Loucy (cell line): ENCODE measurements around the gene JPH2.

Source experiments
- H2AFZ ChIP-seq: fragments of 200-600 bp; sonication (generic); 2 replicates; pipeline ENCODE4 v1.6.0; 2016; ENCODE audit warnings: antibody characterized with exemption, mild to moderate bottlenecking, low read length, moderate library complexity
- H3F3A ChIP-seq: fragments of 200-600 bp; 2 replicates; pipeline ENCODE4 v1.6.0; 2016; ENCODE audit warnings: antibody characterized with exemption, low read depth, mild to moderate bottlenecking
- H3K27me3 ChIP-seq: fragments of 200-600 bp; sonication (generic); 2 replicates; pipeline ENCODE4 v1.6.1; 2014; ENCODE audit warnings: low read length, mild to moderate bottlenecking; ENCODE audit not compliant: insufficient read depth, poor library complexity, severe bottlenecking
- H3K36me3 ChIP-seq: fragments of 200-600 bp; sonication (generic); 2 replicates; pipeline ENCODE4 v1.6.1; 2016; ENCODE audit warnings: low read length; ENCODE audit not compliant: insufficient read depth
- H3K4me1 ChIP-seq: fragments of 200-600 bp; sonication (generic); 2 replicates; pipeline ENCODE4 v1.5.1; 2014; ENCODE audit warnings: low read length, mild to moderate bottlenecking; ENCODE audit not compliant: insufficient read depth, poor library complexity, severe bottlenecking
- H3K4me2 ChIP-seq: fragments of 200-600 bp; sonication (generic); 2 replicates; pipeline ENCODE4 v1.6.0; 2014; ENCODE audit warnings: antibody characterized with exemption, low read length, low read depth, mild to moderate bottlenecking; ENCODE audit not compliant: poor library complexity, severe bottlenecking
- H3K4me3 ChIP-seq: fragments of 200-600 bp; sonication (generic); 2 replicates; pipeline ENCODE4 v1.5.1; 2014; ENCODE audit warnings: low read length, mild to moderate bottlenecking, mixed read lengths; ENCODE audit not compliant: poor library complexity, severe bottlenecking
- H3K79me2 ChIP-seq: fragments of 200-600 bp; sonication (generic); 2 replicates; pipeline ENCODE4 v1.6.1; 2014; ENCODE audit warnings: low read length; ENCODE audit not compliant: insufficient read depth
- H3K9ac ChIP-seq: fragments of 200-600 bp; sonication (generic); 2 replicates; pipeline ENCODE4 v1.6.0; 2014; ENCODE audit warnings: mild to moderate bottlenecking, low read depth, low read length, moderate library complexity; ENCODE audit not compliant: poor library complexity, severe bottlenecking
- H3K9me2 ChIP-seq: fragments of 200-600 bp; sonication (generic); replicated peaks from 2 replicates; pipeline ENCODE4 v1.6.1; 2016; ENCODE audit warnings: low read depth, low read length, mixed read lengths
- H3K9me3 ChIP-seq: fragments of 200-600 bp; sonication (generic); 2 replicates; pipeline ENCODE4 v1.6.1; 2014; ENCODE audit warnings: mild to moderate bottlenecking, antibody characterized with exemption, low read length, low read depth; ENCODE audit not compliant: insufficient read depth
- H4K20me1 ChIP-seq: fragments of 200-600 bp; sonication (generic); 2 replicates; pipeline ENCODE4 v1.6.0; 2014; ENCODE audit warnings: antibody characterized with exemption, low read length, mild to moderate bottlenecking; ENCODE audit not compliant: insufficient read depth, poor library complexity, severe bottlenecking
- CTCF ChIP-seq: fragments of 200-600 bp; sonication (generic); conservative IDR thresholded peaks from 2 replicates; pipeline ENCODE4 v1.5.1; 2014; ENCODE audit warnings: mild to moderate bottlenecking, antibody characterized with exemption, low read length
- EZH2phosphoT487 ChIP-seq: fragments of 200-600 bp; IDR thresholded peaks from 2 replicates; pipeline ENCODE4 v1.6.1; 2018; ENCODE audit warnings: antibody characterized with exemption, mild to moderate bottlenecking, moderate library complexity, borderline replicate concordance

JPH2 gene

GRCh38 chr20:44172572-44172950 is 14.4 kb downstream of the JPH2 start:
- Histone ChIP-seq H3K9me2 (no peaks in the 10 kb centered on the region), H3K4me2 (no peak overlapping the region), H3F3A (no peaks in the 10 kb centered on the region), H3K79me2 (no peaks in the 10 kb centered on the region), H3K9ac (no peak overlapping the region), H2AFZ (no peak overlapping the region), H3K4me1 (no peaks in the 10 kb centered on the region), H4K20me1 (no peaks in the 10 kb centered on the region), H3K4me3 (no peak overlapping the region), H3K27me3 (no peaks in the 10 kb centered on the region), H3K36me3 (no peaks in the 10 kb centered on the region), H3K9me3 (no peaks in the 10 kb centered on the region)
- TF ChIP-seq EZH2phosphoT487 = no peak
- TF ChIP-seq CTCF = no peak

GRCh38 chr20:44171775-44172571 is 15.0 kb downstream of the JPH2 start:
- H3K9me3 ChIP-seq = no peaks in the 10 kb centered on the region
- H3K36me3 ChIP-seq = no peaks in the 10 kb centered on the region
- no peaks in the 10 kb centered on the region for H3K79me2 ChIP-seq
- H3K27me3 ChIP-seq = no peaks in the 10 kb centered on the region
- H3K4me1 ChIP-seq = no peaks in the 10 kb centered on the region
- H3K4me3 ChIP-seq = no peak overlapping the region
- no peaks in the 10 kb centered on the region for H4K20me1 ChIP-seq
- no peak overlapping the region for H3K9ac ChIP-seq
- no peak overlapping the region for H2AFZ ChIP-seq
- H3F3A ChIP-seq = no peaks in the 10 kb centered on the region
- TF ChIP-seq EZH2phosphoT487 = no peak
- no peak for TF ChIP-seq CTCF
- H3K9me2 ChIP-seq = no peaks in the 10 kb centered on the region
- H3K4me2 ChIP-seq = no peak overlapping the region

GRCh38 chr20:44170816-44171410 is 16.1 kb downstream of the JPH2 start:
- no peaks in the 10 kb centered on the region for H3K27me3 ChIP-seq
- H3K9ac ChIP-seq = no peak overlapping the region
- no peaks in the 10 kb centered on the region for H3K36me3 ChIP-seq
- no peaks in the 10 kb centered on the region for H3K4me1 ChIP-seq
- no peaks in the 10 kb centered on the region for H3F3A ChIP-seq
- no peaks in the 10 kb centered on the region for H3K9me2 ChIP-seq
- H4K20me1 ChIP-seq = no peaks in the 10 kb centered on the region
- no peaks in the 10 kb centered on the region for H3K79me2 ChIP-seq
- no peaks in the 10 kb centered on the region for H3K9me3 ChIP-seq
- no peak overlapping the region for H3K4me2 ChIP-seq
- H3K4me3 ChIP-seq = no peak overlapping the region
- no peak for TF ChIP-seq EZH2phosphoT487
- no peak for TF ChIP-seq CTCF
- H2AFZ ChIP-seq = no peak overlapping the region
